ENCODE measurements around the gene VCX2.
"Not testable (repeated sequence)": the region's sequence is repeated elsewhere in the genome, so short reads cannot be mapped to it uniquely, and the experiment has no call there.

VCX2 gene

DNA sequence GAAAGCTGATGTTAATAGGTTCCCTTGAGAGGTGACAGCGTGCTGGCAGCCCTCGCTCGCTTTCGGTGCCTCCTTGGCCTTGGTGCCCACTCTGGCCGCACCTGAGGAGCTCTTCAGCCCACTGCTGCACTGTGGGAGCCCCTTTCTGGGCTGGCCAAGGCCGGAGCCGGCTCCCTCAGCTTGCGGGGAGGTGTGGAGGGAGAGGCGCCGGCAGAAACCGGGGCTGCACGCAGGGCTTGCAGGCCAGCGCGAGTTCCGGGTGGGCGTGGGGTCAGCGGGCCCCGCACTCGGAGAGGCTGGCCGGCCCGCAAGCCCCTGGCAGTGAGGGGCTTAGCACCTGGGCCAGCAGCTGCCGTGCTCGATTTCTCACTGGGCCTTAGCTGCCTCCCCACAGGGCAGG, 49.7 kb downstream of the VCX2 start:
- DNase-seq (ENCODE audit: low spot score): not testable (repeated sequence)
